ENCODE results near the gene ANK3. TPM values are rescaled to one million over a fixed set of nuclear protein-coding genes. Genes with fewer than 3 reads are reported as not detected.

ANK3 gene
- polyA plus RNA-seq, 3 donors, result not detected

DNA sequence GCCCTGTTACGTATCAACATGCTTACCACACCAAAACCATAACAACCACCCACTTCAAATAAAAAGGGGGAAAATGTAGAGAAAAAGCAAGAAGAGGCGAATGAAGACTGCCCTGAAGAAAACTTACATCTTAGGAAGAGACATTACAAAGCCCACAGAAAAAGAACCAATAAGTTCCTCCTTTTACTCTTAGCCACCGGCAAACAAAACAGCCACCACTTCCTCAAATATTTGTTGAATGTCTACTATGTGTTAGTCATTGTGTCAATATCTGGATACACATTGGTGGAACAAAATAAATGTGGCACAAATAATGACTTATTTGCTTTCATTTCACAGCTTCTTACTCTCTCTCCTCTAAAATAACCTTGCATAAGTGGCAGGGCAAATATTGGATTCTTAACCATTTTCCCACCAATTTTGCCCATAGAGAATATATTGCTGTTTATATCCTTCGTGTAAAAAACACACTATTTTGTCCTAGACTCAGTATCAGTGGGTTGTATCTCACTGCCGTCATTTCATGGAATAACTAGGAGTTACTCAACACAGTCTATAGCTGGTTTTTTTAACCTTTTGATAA lies 106.8 kb downstream of the ANK3 start:
- Histone ChIP-seq H3K36me3 (replicated peaks in 1 of 2; ENCODE audit: control insufficient read depth in 1 of 2, insufficient read depth in 2 of 2, low read length in 2 of 2) (no peaks in the 10 kb centered on the region), H3K27ac (ENCODE audit: low read depth in 1 of 2, low read length in 2 of 2) (no peak overlapping the region), H3K79me2 (ENCODE audit: insufficient read depth, low read length) (no peaks in the 10 kb centered on the region), H2AFZ (ENCODE audit: insufficient read depth, low read depth, low read length, poor library complexity, severe bottlenecking) (peak overlapping the region; percentile 9), H3K9me3 (replicated peaks in 1 of 2; ENCODE audit: control insufficient read depth in 1 of 2, insufficient read depth in 1 of 2, low read length in 2 of 2) (no peaks in the 10 kb centered on the region), H3K27me3 (ENCODE audit: control insufficient read depth in 2 of 2, insufficient read depth in 2 of 2, low read length in 2 of 2) (no peaks in the 10 kb centered on the region), H4K20me1 (ENCODE audit: insufficient read depth, low read length) (no peaks in the 10 kb centered on the region), H3K9ac (ENCODE audit: insufficient read depth, low read length, poor library complexity, severe bottlenecking) (no peak overlapping the region), H3K4me1 (ENCODE audit: control insufficient read depth in 1 of 2, insufficient read depth in 2 of 2, low read length in 2 of 2) (peaks cover 0 to 5% of the 10 kb centered on the region in 2 donors), H3K4me2 (replicated peaks; ENCODE audit: extremely low read depth, low read length, poor library complexity, severe bottlenecking) (peak overlapping the region; percentile 44), H3K4me3 (replicated peaks in 1 of 3; ENCODE audit: low read depth in 2 of 3, low read length in 3 of 3) (no peak overlapping the region)
- Mint-ChIP-seq H3K36me3 (no peaks in the 10 kb centered on the region), H3K4me1 (peaks cover 14% of the 10 kb centered on the region), H3K4me3 (peak overlapping the region in 1 of 2 donors; percentile 67), H3K27me3 (ENCODE audit: low read depth in 3 of 3) (no peaks in the 10 kb centered on the region), H3K27ac (peak overlapping the region in 5 of 7 donors; percentile 54 to 90 (median 76)), H3K9me3 (peaks cover 0 to 2% (median 0%) of the 10 kb centered on the region in 7 donors)
- no CpG with 5 or more reads among the region's 5 CpGs for WGBS (ENCODE audit: insufficient coverage)
- intact Hi-C loops (cut with micrococcal nuclease), result loop anchor here in 1 of 2 donors (10.0 kb wide), 1 partner anchor 48 kb away; no protein-coding TSS in a partner anchor
- DNase-seq, result peak; percentile 37 to 89 (median 57)
- TF ChIP-seq, protein P1, sequence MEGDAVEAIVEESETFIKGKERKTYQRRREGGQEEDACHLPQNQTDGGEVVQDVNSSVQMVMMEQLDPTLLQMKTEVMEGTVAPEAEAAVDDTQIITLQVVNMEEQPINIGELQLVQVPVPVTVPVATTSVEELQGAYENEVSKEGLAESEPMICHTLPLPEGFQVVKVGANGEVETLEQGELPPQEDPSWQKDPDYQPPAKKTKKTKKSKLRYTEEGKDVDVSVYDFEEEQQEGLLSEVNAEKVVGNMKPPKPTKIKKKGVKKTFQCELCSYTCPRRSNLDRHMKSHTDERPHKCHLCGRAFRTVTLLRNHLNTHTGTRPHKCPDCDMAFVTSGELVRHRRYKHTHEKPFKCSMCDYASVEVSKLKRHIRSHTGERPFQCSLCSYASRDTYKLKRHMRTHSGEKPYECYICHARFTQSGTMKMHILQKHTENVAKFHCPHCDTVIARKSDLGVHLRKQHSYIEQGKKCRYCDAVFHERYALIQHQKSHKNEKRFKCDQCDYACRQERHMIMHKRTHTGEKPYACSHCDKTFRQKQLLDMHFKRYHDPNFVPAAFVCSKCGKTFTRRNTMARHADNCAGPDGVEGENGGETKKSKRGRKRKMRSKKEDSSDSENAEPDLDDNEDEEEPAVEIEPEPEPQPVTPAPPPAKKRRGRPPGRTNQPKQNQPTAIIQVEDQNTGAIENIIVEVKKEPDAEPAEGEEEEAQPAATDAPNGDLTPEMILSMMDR (IDR thresholded peaks at IDR 0.05), result no peak

DNA sequence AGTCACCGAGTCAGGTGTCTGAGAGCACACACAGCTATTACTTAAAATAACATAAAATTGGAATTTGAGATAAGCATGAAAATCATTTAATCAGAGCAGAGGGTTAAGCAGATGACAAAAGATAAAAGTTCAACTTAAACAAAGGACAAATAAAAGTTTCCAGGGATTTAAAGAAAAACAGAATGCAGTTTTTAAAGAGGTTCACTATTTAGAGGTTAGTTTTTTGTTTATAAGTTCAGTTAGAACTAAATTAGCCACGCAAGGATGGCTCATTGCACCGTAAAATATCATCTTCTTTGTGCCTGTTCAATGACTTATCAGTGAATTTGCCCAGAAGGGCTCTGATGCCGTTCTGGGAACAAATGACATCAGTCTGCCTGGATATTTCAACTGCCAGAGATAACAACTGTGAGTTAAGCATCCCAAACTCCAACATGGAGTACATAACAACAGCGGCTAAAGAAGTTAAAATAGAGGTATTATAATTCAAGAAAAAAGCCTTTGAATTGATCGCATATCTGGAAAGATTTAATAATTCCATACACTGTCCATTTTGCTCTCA lies 107.8 kb downstream of the ANK3 start:
- no peak overlapping the region for H3K4me3 Mint-ChIP-seq
- TF ChIP-seq, protein P1 (IDR thresholded peaks at IDR 0.05), result no peak
- Histone ChIP-seq H3K9ac (ENCODE audit: insufficient read depth, low read length, poor library complexity, severe bottlenecking) (no peak overlapping the region), H3K4me3 (replicated peaks in 1 of 3; ENCODE audit: low read depth in 2 of 3, low read length in 3 of 3) (no peak overlapping the region), H3K27ac (ENCODE audit: low read depth in 1 of 2, low read length in 2 of 2) (no peak overlapping the region), H3K9me3 (replicated peaks in 1 of 2; ENCODE audit: control insufficient read depth in 1 of 2, insufficient read depth in 1 of 2, low read length in 2 of 2) (no peaks in the 10 kb centered on the region), H3K79me2 (ENCODE audit: insufficient read depth, low read length) (no peaks in the 10 kb centered on the region), H2AFZ (ENCODE audit: insufficient read depth, low read depth, low read length, poor library complexity, severe bottlenecking) (no peak overlapping the region), H3K27me3 (ENCODE audit: control insufficient read depth in 2 of 2, insufficient read depth in 2 of 2, low read length in 2 of 2) (no peaks in the 10 kb centered on the region), H3K36me3 (replicated peaks in 1 of 2; ENCODE audit: control insufficient read depth in 1 of 2, insufficient read depth in 2 of 2, low read length in 2 of 2) (no peaks in the 10 kb centered on the region), H4K20me1 (ENCODE audit: insufficient read depth, low read length) (no peaks in the 10 kb centered on the region), H3K4me1 (ENCODE audit: control insufficient read depth in 1 of 2, insufficient read depth in 2 of 2, low read length in 2 of 2) (peaks cover 0 to 5% of the 10 kb centered on the region in 2 donors), H3K4me2 (replicated peaks; ENCODE audit: extremely low read depth, low read length, poor library complexity, severe bottlenecking) (no peak overlapping the region)
- H3K27me3 Mint-ChIP-seq (ENCODE audit: low read depth in 3 of 3), result no peaks in the 10 kb centered on the region
- peaks cover 14% of the 10 kb centered on the region for H3K4me1 Mint-ChIP-seq
- intact Hi-C loops (cut with micrococcal nuclease), result loop anchor here in 1 of 2 donors (10.0 kb wide), 1 partner anchor 47 kb away; no protein-coding TSS in a partner anchor
- H3K27ac Mint-ChIP-seq, result no peak overlapping the region
- no peaks in the 10 kb centered on the region for H3K36me3 Mint-ChIP-seq
- WGBS (ENCODE audit: insufficient coverage), result 100% methylated on average over 3 of the region's 6 CpGs
- peaks cover 0 to 2% (median 0%) of the 10 kb centered on the region in 7 donors for H3K9me3 Mint-ChIP-seq
- no peak for DNase-seq

All from CD14-positive monocyte (primary cell).